MM.1S (cell line): ENCODE results near the gene THBS3.

Source experiments
- DNase-seq: peaks from one replicate; pipeline ENCODE4 v3.0.0-alpha.2; 2015
- H2AFZ ChIP-seq: fragments of 300-600 bp; sonication (generic); 2 replicates; pipeline ENCODE4 v1.6.0; 2016; ENCODE audit warnings: antibody characterized with exemption, low read length
- H3F3A ChIP-seq: fragments of 300-600 bp; sonication (generic); 2 replicates; pipeline ENCODE4 v1.6.1; 2016; ENCODE audit warnings: mild to moderate bottlenecking, antibody characterized with exemption, low read length, moderate library complexity, mixed read lengths; ENCODE audit not compliant: insufficient read depth
- H3K27ac ChIP-seq: fragments of 300-600 bp; sonication (generic); 2 replicates; pipeline ENCODE4 v1.5.1; 2016; ENCODE audit warnings: mild to moderate bottlenecking, low read length
- H3K27me3 ChIP-seq: fragments of 300-600 bp; sonication (generic); replicated peaks from 2 replicates; pipeline ENCODE4 v1.6.0; 2016; ENCODE audit warnings: low read length; ENCODE audit not compliant: insufficient read depth
- H3K36me3 ChIP-seq: fragments of 300-600 bp; sonication (generic); replicated peaks from 2 replicates; pipeline ENCODE4 v1.6.1; 2016; ENCODE audit warnings: mild to moderate bottlenecking, low read length, mixed read lengths; ENCODE audit not compliant: insufficient read depth
- H3K4me1 ChIP-seq: fragments of 300-600 bp; sonication (generic); 2 replicates; pipeline ENCODE4 v1.6.1; 2016; ENCODE audit warnings: low read length, mixed read lengths
- H3K4me2 ChIP-seq: fragments of 300-600 bp; sonication (generic); 2 replicates; pipeline ENCODE4 v1.6.0; 2016; ENCODE audit warnings: low read depth, low read length
- H3K4me3 ChIP-seq: fragments of 300-600 bp; sonication (generic); 2 replicates; pipeline ENCODE4 v1.5.1; 2016; ENCODE audit warnings: low read length, mixed read lengths
- H3K79me2 ChIP-seq: fragments of 300-600 bp; sonication (generic); 2 replicates; pipeline ENCODE4 v1.6.1; 2016; ENCODE audit warnings: mixed run types, low read length, mixed read lengths
- H3K9ac ChIP-seq: fragments of 300-600 bp; sonication (generic); 2 replicates; pipeline ENCODE4 v1.6.1; 2016; ENCODE audit warnings: low read length, mixed read lengths
- H3K9me2 ChIP-seq: fragments of 300-600 bp; sonication (generic); replicated peaks from 2 replicates; pipeline ENCODE4 v1.6.1; 2016; ENCODE audit warnings: mild to moderate bottlenecking, low read length, mixed read lengths; ENCODE audit not compliant: insufficient read depth
- H3K9me3 ChIP-seq: fragments of 300-600 bp; sonication (generic); replicated peaks from 2 replicates; pipeline ENCODE4 v1.6.1; 2016; ENCODE audit warnings: mild to moderate bottlenecking, low read length, mixed read lengths; ENCODE audit not compliant: insufficient read depth
- H4K20me1 ChIP-seq: fragments of 300-600 bp; sonication (generic); 2 replicates; pipeline ENCODE4 v1.6.1; 2016; ENCODE audit warnings: mild to moderate bottlenecking, low read length, moderate library complexity, mixed read lengths; ENCODE audit not compliant: insufficient read depth
- EZH2 ChIP-seq: fragments of 300-600 bp; sonication (generic); optimal IDR thresholded peaks from 2 replicates; pipeline ENCODE3; 2017; ENCODE audit warnings: low read depth, mild to moderate bottlenecking, antibody characterized with exemption, low read length, mixed read lengths
- EZH2phosphoT487 ChIP-seq: fragments of 300-600 bp; sonication (generic); IDR thresholded peaks from 2 replicates; pipeline ENCODE4 v1.6.1; 2018; ENCODE audit warnings: antibody characterized with exemption, low read length
- TF ChIP-seq, protein P1 (sequence below): fragments of 300-600 bp; sonication (generic); IDR thresholded peaks from 2 replicates; pipeline ENCODE4 v1.5.1; 2016; ENCODE audit warnings: antibody characterized with exemption, low read length, mixed read lengths

Gene THBS3

DNA sequence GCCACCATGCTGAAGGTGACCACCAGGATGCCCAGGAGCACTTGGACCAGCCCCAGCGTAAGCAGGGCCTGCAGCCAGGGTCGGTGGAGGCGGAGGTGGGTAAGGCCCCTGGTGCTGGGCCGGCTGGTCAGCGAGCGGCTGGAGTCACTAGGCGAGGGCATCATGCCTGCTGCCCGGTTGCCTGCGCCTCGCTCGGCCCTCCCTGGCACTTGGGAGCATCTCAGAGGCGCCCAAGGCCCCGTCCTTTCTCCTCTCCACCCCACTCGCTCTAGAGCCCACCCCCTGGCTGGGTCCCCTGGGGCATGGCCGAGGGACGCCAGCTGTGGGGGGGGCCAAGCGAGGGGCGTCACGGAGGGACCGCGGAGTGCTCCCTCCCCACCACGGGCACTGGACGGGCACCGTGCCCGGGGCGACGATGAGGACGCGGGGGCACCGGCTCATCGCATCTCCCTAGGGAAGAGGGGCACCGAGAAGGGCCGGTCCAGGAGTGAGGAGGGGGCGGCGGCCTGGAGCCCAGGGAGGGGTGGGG is 47.1 kb upstream of the THBS3 start:
- Histone ChIP-seq H3K36me3 (no peaks in the 10 kb centered on the region), H4K20me1 (no peaks in the 10 kb centered on the region), H3K9ac (peak overlapping the region; percentile 45), H3K4me2 (peak overlapping the region; percentile 95), H3K9me2 (no peaks in the 10 kb centered on the region), H3K9me3 (no peaks in the 10 kb centered on the region), H2AFZ (peak overlapping the region; percentile 84), H3K4me3 (peak overlapping the region; percentile 66), H3K27me3 (no peaks in the 10 kb centered on the region), H3F3A (peaks cover 16% of the 10 kb centered on the region), H3K4me1 (peaks cover 11% of the 10 kb centered on the region), H3K27ac (no peak overlapping the region), H3K79me2 (0 out of 2 replicates have a peak, but pooled peaks cover 12% of the 10 kb centered on the region)
- TF ChIP-seq, protein P1, sequence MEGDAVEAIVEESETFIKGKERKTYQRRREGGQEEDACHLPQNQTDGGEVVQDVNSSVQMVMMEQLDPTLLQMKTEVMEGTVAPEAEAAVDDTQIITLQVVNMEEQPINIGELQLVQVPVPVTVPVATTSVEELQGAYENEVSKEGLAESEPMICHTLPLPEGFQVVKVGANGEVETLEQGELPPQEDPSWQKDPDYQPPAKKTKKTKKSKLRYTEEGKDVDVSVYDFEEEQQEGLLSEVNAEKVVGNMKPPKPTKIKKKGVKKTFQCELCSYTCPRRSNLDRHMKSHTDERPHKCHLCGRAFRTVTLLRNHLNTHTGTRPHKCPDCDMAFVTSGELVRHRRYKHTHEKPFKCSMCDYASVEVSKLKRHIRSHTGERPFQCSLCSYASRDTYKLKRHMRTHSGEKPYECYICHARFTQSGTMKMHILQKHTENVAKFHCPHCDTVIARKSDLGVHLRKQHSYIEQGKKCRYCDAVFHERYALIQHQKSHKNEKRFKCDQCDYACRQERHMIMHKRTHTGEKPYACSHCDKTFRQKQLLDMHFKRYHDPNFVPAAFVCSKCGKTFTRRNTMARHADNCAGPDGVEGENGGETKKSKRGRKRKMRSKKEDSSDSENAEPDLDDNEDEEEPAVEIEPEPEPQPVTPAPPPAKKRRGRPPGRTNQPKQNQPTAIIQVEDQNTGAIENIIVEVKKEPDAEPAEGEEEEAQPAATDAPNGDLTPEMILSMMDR, result no peak
- TF ChIP-seq EZH2phosphoT487, result no peak
- no peak for TF ChIP-seq EZH2
- no peak for DNase-seq

DNA sequence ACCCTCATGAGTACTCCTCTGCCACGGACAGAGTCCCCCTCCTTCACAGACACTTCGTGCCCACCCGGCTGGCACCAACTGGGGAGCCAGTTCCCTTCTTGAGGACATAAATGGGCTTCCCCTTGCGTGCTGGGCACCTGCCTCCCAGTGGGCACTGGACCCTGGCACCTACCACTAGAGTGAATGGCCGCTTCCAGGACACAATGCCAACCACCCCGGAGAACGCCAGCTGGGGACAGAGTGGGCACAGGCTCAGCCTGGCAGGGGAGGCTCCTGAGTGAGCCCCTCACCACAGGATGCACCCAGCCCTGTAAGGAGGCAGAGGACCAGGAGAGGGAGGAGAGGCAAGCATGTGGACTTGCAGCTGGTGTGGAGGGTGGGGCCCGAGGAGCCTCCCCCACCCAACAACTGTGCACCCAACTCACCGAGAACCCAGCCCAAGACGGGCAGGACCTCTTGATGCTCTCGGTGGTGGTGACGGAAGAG is 46.6 kb upstream of the THBS3 start:
- H2AFZ ChIP-seq, result peak overlapping the region; percentile 84

DNA sequence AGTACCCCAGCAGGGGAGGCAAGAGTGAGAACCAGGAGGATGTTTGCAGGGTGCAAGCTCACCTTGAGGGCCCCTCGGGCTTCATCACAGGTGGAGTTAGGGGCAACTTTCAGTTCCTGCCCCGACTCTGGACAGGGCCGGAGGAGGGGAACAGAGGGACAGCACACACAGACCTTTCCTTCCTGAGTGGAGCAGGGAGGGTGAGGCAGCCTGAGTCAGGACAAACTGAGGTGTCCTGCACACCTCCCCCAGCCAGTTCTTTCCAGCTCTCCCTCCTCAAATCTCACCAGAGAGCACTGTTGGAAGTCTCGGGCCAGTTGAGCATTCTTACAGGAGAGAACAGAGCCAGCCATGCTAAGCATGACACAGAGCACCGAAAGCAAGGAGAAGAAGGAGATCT is 46.1 kb upstream of the THBS3 start:
- no peak overlapping the region for H2AFZ ChIP-seq
- H3K4me3 ChIP-seq, result no peak overlapping the region
- no peaks in the 10 kb centered on the region for H3K27me3 ChIP-seq

More for the DNA sequence above, 46.6 kb upstream of the THBS3 start:
- no peaks in the 10 kb centered on the region for H3K27me3 ChIP-seq
- TF ChIP-seq EZH2phosphoT487 (no peak), EZH2 (no peak)
- TF ChIP-seq, protein P1, result no peak
- H3K4me2 ChIP-seq, result peak overlapping the region; percentile 95
- H3K27ac ChIP-seq, result no peak overlapping the region
- no peak for DNase-seq
- no peaks in the 10 kb centered on the region for H3K9me3 ChIP-seq
- H3F3A ChIP-seq, result peaks cover 16% of the 10 kb centered on the region
- no peaks in the 10 kb centered on the region for H4K20me1 ChIP-seq
- H3K9ac ChIP-seq, result peak overlapping the region; percentile 45; the same call in 1 of the 2 replicates
- peak overlapping the region; percentile 66 for H3K4me3 ChIP-seq
- no peaks in the 10 kb centered on the region for H3K9me2 ChIP-seq
- peaks cover 11% of the 10 kb centered on the region for H3K4me1 ChIP-seq
- 0 out of 2 replicates have a peak, but pooled peaks cover 8% of the 10 kb centered on the region for H3K79me2 ChIP-seq
- no peaks in the 10 kb centered on the region for H3K36me3 ChIP-seq

DNA sequence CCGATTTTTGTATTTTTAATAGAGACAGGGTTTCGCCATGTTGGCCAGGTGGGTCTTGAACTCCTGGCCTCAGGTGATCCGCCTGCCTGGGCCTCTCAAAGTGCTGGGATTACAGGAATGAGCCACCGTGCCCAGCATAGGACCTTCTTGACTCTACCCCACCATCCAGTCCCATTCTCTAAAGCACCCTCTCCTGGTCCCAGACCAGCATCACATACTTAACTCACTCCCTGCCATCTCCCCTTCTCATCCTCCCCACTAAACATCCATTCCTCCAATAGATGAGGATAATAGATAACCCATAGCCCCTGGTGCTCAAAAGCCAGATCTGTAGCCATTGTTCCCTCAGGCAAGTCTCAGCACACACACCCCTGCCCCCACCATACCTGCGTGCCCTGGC is 45.5 kb upstream of the THBS3 start:
- TF ChIP-seq, protein P1, result no peak
- no peak for TF ChIP-seq EZH2phosphoT487
- no peak for TF ChIP-seq EZH2
- Histone ChIP-seq H3K9me3 (no peaks in the 10 kb centered on the region), H3K27me3 (no peaks in the 10 kb centered on the region), H3F3A (peaks cover 13% of the 10 kb centered on the region), H3K79me2 (0 out of 2 replicates have a peak, but pooled peaks cover 8% of the 10 kb centered on the region), H3K9me2 (no peaks in the 10 kb centered on the region), H3K4me1 (peaks cover 11% of the 10 kb centered on the region), H3K4me2 (no peak overlapping the region), H2AFZ (no peak overlapping the region), H3K27ac (no peak overlapping the region), H3K36me3 (no peaks in the 10 kb centered on the region), H3K9ac (no peak overlapping the region), H3K4me3 (no peak overlapping the region), H4K20me1 (no peaks in the 10 kb centered on the region)
- DNase-seq, result no peak

More for the DNA sequence above, 46.1 kb upstream of the THBS3 start:
- Histone ChIP-seq H3K79me2 (0 out of 2 replicates have a peak, but pooled peaks cover 8% of the 10 kb centered on the region), H3K27ac (no peak overlapping the region), H4K20me1 (no peaks in the 10 kb centered on the region), H3K4me2 (peak overlapping the region; percentile 95; the same call in 1 of the 2 replicates), H3F3A (peaks cover 15% of the 10 kb centered on the region), H3K9ac (no peak overlapping the region), H3K9me2 (no peaks in the 10 kb centered on the region), H3K9me3 (no peaks in the 10 kb centered on the region), H3K4me1 (peaks cover 11% of the 10 kb centered on the region), H3K36me3 (no peaks in the 10 kb centered on the region)
- no peak for DNase-seq
- TF ChIP-seq EZH2, result no peak
